Mammary epithelial cell (primary cell): ENCODE results near the gene DET1.

Experiments used
- EZH2 ChIP-seq: IDR thresholded peaks from 2 replicates; pipeline ENCODE4 v1.6.1; 2012; ENCODE audit warnings: low read length, inconsistent platforms, borderline replicate concordance
- TF ChIP-seq, protein P1 (sequence below), 2 donors: IDR thresholded peaks in 1 of 2; conservative IDR thresholded peaks in 1 of 2; 2 replicates each; pipeline ENCODE4 v1.5.1; 2011 to 2012; ENCODE audit warnings: inconsistent platforms in 2 of 2, low read length in 2 of 2, mild to moderate bottlenecking in 2 of 2, control low read depth in 1 of 2, low read depth in 1 of 2; ENCODE audit not compliant: insufficient read depth in 1 of 2; ENCODE audit errors: extremely low read depth in 1 of 2

GRCh38 chr15:88526247-88526879 lies 20.1 kb downstream of the DET1 start:
- no peak for TF ChIP-seq EZH2
- TF ChIP-seq, protein P1, sequence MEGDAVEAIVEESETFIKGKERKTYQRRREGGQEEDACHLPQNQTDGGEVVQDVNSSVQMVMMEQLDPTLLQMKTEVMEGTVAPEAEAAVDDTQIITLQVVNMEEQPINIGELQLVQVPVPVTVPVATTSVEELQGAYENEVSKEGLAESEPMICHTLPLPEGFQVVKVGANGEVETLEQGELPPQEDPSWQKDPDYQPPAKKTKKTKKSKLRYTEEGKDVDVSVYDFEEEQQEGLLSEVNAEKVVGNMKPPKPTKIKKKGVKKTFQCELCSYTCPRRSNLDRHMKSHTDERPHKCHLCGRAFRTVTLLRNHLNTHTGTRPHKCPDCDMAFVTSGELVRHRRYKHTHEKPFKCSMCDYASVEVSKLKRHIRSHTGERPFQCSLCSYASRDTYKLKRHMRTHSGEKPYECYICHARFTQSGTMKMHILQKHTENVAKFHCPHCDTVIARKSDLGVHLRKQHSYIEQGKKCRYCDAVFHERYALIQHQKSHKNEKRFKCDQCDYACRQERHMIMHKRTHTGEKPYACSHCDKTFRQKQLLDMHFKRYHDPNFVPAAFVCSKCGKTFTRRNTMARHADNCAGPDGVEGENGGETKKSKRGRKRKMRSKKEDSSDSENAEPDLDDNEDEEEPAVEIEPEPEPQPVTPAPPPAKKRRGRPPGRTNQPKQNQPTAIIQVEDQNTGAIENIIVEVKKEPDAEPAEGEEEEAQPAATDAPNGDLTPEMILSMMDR (conservative IDR thresholded peaks at IDR 0.05 in 1 of 2, IDR thresholded peaks at IDR 0.05 in 1 of 2; ENCODE audit: extremely low read depth in 1 of 2, insufficient read depth in 1 of 2, low read depth in 1 of 2, low read length in 2 of 2) = no peak
